Activated T-cell treated with anti-CD3 and anti-CD28 coated beads, Interleukin-2, amount 50 U/mL, for 48 hours (primary cell): ENCODE data around the gene TIAM1.

Experiments
- DNase-seq, 2 experiments: peaks; one replicate each; pipeline ENCODE4 v3.0.0-alpha.2; 2020

The TIAM1 gene

GRCh38 chr21:31354604-31355443 lies 10.8 kb upstream of the TIAM1 start:
- DNase-seq, result peak; percentile 73 to 81

DNA sequence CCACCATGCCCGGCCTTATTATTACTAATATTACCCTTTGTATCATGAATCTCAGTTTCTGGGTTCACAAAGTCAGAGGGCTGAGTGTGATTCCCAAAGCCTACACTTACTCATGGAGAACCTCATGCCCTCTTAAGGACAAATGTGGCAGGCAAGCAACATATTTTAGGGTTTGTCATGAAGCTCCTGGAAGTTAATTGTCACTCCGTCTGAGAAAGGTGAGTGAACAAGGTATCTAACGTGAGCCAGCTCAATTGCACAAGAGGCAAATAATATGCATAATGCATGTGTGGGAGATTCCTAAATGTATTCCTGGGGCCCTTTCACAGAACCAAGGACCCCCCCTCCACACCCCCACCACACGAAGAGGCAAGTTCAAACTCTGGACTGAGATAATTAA lies 10.1 kb upstream of the TIAM1 start:
- DNase-seq, result no peak

DNA sequence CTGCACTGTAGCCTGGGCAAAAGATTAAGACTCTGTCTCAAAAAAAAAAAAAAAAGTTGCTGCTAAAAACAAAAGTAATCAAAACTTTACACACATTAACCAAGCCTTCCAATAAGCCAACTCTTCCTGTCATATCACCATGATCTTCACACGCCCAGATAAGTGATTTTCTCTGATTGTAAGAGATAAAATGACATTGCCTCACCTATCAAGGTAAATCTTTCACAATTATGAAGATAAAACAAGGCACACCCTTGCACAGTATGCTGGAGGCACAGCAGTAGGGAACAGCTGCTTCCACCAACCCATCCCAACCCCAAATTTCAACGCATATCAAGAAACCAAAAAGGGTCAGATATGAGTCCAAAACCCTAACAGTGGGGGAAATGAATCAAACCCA lies 8.8 kb upstream of the TIAM1 start:
- DNase-seq, result no peak

DNA sequence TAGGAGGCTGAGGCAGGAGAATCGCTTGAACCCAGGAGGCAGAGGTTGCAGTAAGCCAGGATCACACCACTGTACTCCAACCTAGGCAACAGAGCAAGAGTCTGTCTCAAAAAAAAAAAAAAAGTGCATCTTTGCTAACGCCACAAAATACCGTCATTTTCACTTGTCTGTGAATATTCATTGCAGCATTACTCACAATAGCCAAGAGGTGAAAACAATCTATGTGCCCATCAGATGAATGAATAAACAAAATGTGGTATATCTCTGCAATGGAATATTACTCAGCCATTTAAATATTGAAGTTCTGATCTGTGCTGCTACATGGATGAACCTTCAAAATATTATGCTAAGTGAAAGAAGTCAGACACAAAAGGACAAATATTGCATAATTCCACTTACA lies 7.9 kb upstream of the TIAM1 start:
- DNase-seq, result no peak

GRCh38 chr21:31351438-31351837 lies 7.4 kb upstream of the TIAM1 start:
- DNase-seq, result no peak

DNA sequence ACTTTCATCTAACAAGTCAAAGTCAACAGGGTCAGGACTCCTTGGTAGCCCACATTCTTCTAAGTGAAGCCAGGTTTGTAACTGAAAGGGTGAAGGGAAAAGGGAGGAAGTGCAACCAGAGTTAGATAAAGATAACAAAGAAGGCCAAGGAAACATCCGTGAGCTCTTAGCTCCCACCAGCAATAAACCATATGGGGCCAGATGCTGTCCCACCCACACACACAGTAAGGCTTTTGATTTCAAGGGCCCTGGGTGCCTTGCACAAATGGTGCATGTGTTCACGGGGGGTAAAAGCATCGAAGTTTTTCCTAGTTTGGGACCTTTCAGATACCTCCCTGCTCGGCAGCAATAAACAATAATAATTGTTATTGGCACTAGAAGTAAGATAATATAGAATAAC lies 5.1 kb upstream of the TIAM1 start:
- DNase-seq, result no peak

GRCh38 chr21:31348188-31348587 lies 4.1 kb upstream of the TIAM1 start:
- DNase-seq, result no peak

- DNase-seq, result no peak
Observed at GRCh38 chr21:31347435-31348032, 3.5 kb upstream of the TIAM1 start.

DNA sequence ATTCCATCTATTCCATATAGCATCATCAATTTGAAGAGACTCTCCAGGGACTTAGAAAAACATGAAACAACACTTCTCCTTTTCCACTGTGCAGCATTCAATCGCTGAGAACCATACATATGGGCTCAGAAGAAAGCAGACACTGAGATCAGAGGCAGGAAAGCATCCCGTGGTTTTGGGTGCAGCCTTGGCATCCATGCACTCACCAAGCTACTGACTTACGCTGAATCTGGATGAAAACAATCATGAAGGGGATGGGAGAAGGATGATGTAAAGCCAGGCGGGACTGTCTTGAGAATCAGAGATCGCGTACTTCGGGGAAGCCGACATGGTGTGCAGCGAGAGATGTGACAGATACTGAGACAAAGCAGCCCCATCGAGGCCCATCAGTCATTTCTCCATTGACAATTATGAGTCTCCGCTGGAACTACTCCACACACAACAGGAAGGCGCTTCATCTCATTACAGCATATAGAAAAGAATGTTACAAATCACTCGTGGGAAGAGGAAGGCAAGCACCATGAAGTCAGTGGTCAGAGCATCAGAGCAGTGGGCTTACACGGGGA lies 2.3 kb upstream of the TIAM1 start:
- DNase-seq, result no peak

GRCh38 chr21:31345136-31345535 lies 1.1 kb upstream of the TIAM1 start:
- DNase-seq, result no peak

GRCh38 chr21:31343030-31343510 lies 991 bp downstream of the TIAM1 start:
- DNase-seq, result no peak

GRCh38 chr21:31342348-31342747 lies 1.7 kb downstream of the TIAM1 start:
- DNase-seq, result no peak

GRCh38 chr21:31340942-31341487 lies 3.0 kb downstream of the TIAM1 start:
- DNase-seq, result no peak

DNA sequence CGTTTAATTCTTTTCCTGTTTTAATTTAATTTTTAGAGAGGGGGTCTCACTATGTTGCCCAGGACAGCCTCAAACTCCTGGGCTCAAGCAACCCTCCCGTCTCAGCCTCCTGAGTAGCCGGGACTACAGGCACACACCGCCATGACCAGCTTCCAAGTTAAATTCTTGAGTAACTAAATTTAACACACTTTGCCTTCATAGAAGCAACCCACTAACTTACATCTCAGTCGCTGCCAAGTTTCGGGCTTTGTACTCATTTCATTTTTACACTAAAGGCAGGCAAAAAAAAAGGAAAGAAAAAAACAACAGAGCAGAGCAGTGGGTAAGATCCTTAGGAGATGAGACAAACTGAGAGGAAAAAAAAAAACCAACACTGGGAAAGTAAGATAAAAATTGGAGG lies 3.5 kb downstream of the TIAM1 start:
- DNase-seq, result no peak

DNA sequence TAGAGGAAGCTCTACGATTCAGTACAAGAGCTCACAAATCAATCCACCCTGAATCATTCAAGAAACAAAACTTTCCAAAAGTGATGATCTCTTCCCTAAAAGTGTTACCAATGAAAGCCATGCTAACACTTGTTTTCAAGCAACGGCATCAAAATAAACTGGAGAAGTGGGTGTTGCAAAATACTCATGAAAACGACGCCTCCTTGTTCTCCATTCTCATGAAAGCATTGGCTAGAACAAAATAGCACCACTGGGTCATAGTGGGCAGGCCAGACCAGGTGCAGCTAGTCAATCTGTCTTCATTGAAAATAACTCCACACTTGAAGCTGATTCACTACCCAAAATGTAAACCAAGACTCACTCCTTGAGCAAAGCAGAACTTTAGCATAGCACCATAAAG lies 4.3 kb downstream of the TIAM1 start:
- DNase-seq, result no peak

- DNase-seq, result no peak
Observed at GRCh38 chr21:31338908-31339368, 5.1 kb downstream of the TIAM1 start.

GRCh38 chr21:31337996-31338907 lies 5.8 kb downstream of the TIAM1 start:
- DNase-seq, result no peak

- no peak for DNase-seq
Observed at GRCh38 chr21:31337086-31337485, 7.0 kb downstream of the TIAM1 start.

- no peak for DNase-seq
Observed at GRCh38 chr21:31336739-31337040, 7.4 kb downstream of the TIAM1 start.

- peak in 1 of 2 experiments; percentile 52 for DNase-seq
Observed at GRCh38 chr21:31335957-31336738, 7.9 kb downstream of the TIAM1 start.

DNA sequence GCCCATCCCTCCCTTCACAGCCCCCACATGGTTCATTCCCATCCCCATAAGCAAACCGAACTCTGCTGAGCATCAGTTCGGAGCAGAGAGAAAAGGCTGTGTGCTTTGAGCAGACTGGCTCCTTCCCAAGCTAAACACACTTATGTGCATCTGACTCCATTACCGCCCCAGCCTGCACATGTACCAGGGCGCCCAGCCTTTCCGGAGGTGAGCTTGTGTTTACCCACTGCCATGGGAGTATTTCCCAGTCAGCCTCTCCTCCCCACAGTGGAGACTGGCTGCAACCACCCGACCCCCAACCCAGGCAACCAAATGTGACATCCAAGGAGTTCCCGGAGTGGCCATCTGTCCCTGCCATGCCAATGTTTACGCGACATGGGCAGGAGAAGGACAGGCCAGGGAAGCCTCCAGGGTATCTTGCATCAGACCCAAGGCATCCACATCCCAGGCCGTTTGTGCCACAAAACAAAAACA lies 9.4 kb downstream of the TIAM1 start:
- no peak for DNase-seq

DNA sequence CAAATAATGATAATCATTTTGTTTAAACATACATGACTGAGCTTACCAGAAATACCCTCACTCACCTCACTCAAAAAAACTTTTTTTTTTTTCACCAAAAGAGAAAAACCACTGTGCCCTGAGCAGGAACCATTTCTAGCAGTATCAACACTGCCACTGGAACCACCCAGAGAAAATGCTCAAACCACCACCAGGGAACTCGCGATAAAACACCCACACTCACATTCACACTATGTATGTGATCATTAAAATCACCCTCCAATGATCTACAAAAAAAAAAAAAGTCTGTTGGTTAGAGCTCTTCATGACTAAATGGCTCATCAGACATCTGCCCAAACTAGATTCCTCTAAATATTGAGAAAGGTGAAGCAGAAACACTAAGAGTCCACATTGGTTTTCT lies 11.5 kb downstream of the TIAM1 start:
- DNase-seq, result no peak
